ENCODE data around the gene FRMPD4. TPM values are rescaled to one million over a fixed set of nuclear protein-coding genes. Genes with fewer than 3 reads are reported as not detected.

FRMPD4 gene
- total and polyA plus RNA-seq, 4 donors: 0.18 TPM; not detected in 3

DNA sequence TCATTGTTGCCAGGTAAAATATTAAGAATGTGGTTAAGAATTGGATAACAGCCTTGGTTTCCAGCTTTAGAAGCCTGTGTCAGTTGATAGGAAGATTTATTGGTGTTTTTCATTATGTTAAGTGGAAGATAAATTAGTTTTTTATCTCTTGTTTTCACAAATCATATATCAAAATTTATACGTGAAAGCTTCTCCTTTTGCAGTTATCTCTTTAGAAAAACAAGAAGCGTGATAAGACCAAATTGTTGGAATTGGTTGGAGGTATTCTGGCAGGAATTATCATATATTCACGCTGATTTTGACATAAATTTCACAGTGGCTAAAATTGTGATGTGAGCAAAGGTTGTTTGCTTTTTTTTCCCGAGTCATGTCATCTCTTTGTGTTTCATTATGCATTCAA, 90.6 kb downstream of the FRMPD4 start:
- H3K4me3 ChIP-seq (ENCODE audit: low read length in 2 of 2): no peak overlapping the region
- 11 to 15% methylated on average over 4 of the region's 4 CpGs for WGBS, 2 donors
- no peak for ATAC-seq (ENCODE audit: low FRiP score)
- H3K9me3 ChIP-seq (ENCODE audit: control insufficient read depth, low read length): no peaks in the 10 kb centered on the region
- DNase-seq: no peak
- H3K36me3 ChIP-seq (ENCODE audit: control insufficient read depth in 1 of 2, insufficient read depth in 2 of 2, low read length in 1 of 2): no peaks in the 10 kb centered on the region
- no peaks in the 10 kb centered on the region for H3K27me3 ChIP-seq (ENCODE audit: control insufficient read depth in 1 of 2, insufficient read depth in 2 of 2, low read length in 1 of 2)
- intact Hi-C loops (cut with DNase I): no loop called here
- no peak overlapping the region for H3K27ac ChIP-seq (ENCODE audit: low read depth in 1 of 2, low read length in 2 of 2)
- no peaks in the 10 kb centered on the region for H3K4me1 ChIP-seq (ENCODE audit: control insufficient read depth in 1 of 2, insufficient read depth in 2 of 2, low read length in 2 of 2)

DNA sequence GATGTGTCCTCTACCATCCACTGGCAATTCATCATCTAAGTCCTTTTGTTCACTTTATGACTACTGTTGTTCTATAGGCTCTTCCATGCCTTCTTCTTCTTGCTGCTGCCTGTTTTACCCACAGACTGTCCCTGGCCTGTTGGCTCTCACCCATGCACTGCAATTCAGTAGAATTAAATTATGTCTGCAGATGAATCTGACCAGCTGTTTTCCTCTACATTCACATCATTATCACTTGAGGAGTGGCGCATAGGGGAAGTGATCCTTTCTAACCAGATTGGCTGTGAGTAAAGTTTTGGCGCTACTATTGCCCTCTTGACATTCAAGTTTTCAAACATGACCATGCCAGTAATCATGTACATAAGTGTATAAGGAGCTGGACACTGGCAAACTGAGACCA, 91.7 kb downstream of the FRMPD4 start:
- 95 to 97% methylated on average over 2 of the region's 2 CpGs for WGBS, 2 donors
- Histone ChIP-seq H3K27ac (ENCODE audit: low read depth in 1 of 2, low read length in 2 of 2) (no peak overlapping the region), H3K4me3 (ENCODE audit: low read length in 2 of 2) (no peak overlapping the region), H3K9me3 (ENCODE audit: control insufficient read depth, low read length) (no peaks in the 10 kb centered on the region), H3K36me3 (ENCODE audit: control insufficient read depth in 1 of 2, insufficient read depth in 2 of 2, low read length in 1 of 2) (no peaks in the 10 kb centered on the region), H3K4me1 (ENCODE audit: control insufficient read depth in 1 of 2, insufficient read depth in 2 of 2, low read length in 2 of 2) (no peaks in the 10 kb centered on the region), H3K27me3 (ENCODE audit: control insufficient read depth in 1 of 2, insufficient read depth in 2 of 2, low read length in 1 of 2) (no peaks in the 10 kb centered on the region)
- no peak for DNase-seq
- no peak for ATAC-seq (ENCODE audit: low FRiP score)
- intact Hi-C loops (cut with DNase I): no loop called here

DNA sequence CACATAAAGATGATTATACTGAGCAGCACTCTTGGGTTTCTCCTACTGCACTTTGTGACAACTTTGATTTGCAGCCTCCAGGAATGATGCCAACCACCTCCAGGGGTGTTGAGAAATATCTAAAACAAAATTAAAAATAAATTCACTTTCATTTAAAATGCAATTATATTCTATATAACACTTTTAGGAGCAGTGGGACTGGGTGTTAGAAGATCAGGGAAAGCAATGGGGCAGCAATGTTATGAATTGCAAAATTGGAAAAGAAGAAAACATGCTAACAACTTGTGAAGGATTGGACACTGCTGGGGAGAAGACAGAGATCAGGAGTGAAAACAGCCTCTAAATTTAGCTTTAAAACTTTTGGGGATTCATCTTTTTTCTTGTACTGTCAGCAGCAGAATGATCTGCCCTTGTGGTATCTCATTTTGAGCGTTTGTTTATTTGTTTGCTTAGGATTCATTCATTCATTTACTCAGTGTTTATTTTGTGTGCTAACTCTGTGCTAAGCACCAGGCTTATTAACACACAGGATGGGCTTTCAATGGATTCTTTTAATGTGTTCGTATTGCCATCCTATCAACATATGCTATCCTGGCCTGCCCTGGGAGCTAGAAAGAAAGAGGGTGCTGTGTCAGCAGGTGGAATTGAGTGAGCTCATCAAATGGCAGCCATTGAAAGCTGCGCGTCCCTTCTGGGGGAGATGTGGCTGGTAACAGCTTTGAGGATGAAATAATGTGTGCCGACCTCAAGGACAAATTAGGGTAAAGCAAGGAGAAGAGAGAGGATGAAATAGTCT, 96.5 kb downstream of the FRMPD4 start:
- Histone ChIP-seq H3K9me3 (ENCODE audit: control insufficient read depth, low read length) (no peaks in the 10 kb centered on the region), H3K4me1 (ENCODE audit: control insufficient read depth in 1 of 2, insufficient read depth in 2 of 2, low read length in 2 of 2) (no peaks in the 10 kb centered on the region), H3K4me3 (ENCODE audit: low read length in 2 of 2) (no peak overlapping the region), H3K27ac (ENCODE audit: low read depth in 1 of 2, low read length in 2 of 2) (no peak overlapping the region), H3K36me3 (ENCODE audit: control insufficient read depth in 1 of 2, insufficient read depth in 2 of 2, low read length in 1 of 2) (no peaks in the 10 kb centered on the region), H3K27me3 (ENCODE audit: control insufficient read depth in 1 of 2, insufficient read depth in 2 of 2, low read length in 1 of 2) (no peaks in the 10 kb centered on the region)
- no peak for ATAC-seq (ENCODE audit: low FRiP score)
- intact Hi-C loops (cut with DNase I): no loop called here
- 71 to 84% methylated on average over 5 of the region's 5 CpGs for WGBS, 2 donors
- DNase-seq: no peak

DNA sequence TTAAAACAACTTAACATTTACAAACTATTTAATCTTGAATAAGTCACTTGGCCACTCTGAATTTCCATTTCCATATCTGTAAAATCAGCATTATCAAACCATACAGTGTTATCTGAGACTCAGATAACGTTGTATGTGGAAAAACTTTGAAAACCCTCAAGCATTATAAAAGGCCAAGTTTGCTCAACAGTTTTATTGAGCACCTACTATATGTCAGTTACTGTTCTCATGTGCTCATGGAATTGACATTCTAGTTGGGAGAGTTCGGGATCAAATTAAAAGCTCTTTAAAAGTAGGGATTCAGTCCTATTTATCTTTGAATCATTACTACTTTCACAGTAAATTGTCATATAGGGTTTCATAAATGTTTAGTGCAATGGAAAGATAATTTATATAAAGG, 97.9 kb downstream of the FRMPD4 start:
- no peak for DNase-seq
- Histone ChIP-seq H3K27ac (ENCODE audit: low read depth in 1 of 2, low read length in 2 of 2) (no peak overlapping the region), H3K4me3 (ENCODE audit: low read length in 2 of 2) (no peak overlapping the region), H3K36me3 (ENCODE audit: control insufficient read depth in 1 of 2, insufficient read depth in 2 of 2, low read length in 1 of 2) (no peaks in the 10 kb centered on the region), H3K4me1 (ENCODE audit: control insufficient read depth in 1 of 2, insufficient read depth in 2 of 2, low read length in 2 of 2) (no peaks in the 10 kb centered on the region), H3K9me3 (ENCODE audit: control insufficient read depth, low read length) (no peaks in the 10 kb centered on the region), H3K27me3 (ENCODE audit: control insufficient read depth in 1 of 2, insufficient read depth in 2 of 2, low read length in 1 of 2) (no peaks in the 10 kb centered on the region)
- ATAC-seq (ENCODE audit: low FRiP score): no peak
- 50 to 68% methylated on average over 2 of the region's 2 CpGs for WGBS, 2 donors
- intact Hi-C loops (cut with DNase I): no loop called here

DNA sequence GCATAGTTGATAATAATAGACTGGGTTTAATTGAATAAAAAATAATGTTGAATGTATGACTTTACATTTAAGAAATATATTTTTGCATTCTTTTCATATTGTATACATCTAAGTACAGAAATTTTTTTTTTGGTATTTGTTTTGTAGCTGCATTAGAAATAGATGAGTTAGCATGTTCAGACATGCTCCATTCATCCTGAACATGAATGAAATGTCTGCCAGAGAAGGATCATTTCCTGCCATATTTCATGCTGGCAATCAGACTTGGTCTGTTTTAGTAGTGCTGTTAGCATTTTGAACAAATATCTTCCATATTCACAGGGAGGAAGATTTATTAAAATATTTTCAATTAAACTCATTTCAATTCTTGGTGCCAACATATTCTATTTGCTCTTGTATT, 98.9 kb downstream of the FRMPD4 start:
- no peaks in the 10 kb centered on the region for H3K4me1 ChIP-seq (ENCODE audit: control insufficient read depth in 1 of 2, insufficient read depth in 2 of 2, low read length in 2 of 2)
- no peak overlapping the region for H3K4me3 ChIP-seq (ENCODE audit: low read length in 2 of 2)
- ATAC-seq (ENCODE audit: low FRiP score): no peak
- intact Hi-C loops (cut with DNase I): no loop called here
- DNase-seq: no peak
- no peaks in the 10 kb centered on the region for H3K27me3 ChIP-seq (ENCODE audit: control insufficient read depth in 1 of 2, insufficient read depth in 2 of 2, low read length in 1 of 2)
- no peaks in the 10 kb centered on the region for H3K36me3 ChIP-seq (ENCODE audit: control insufficient read depth in 1 of 2, insufficient read depth in 2 of 2, low read length in 1 of 2)
- no peak overlapping the region for H3K27ac ChIP-seq (ENCODE audit: low read depth in 1 of 2, low read length in 2 of 2)
- H3K9me3 ChIP-seq (ENCODE audit: control insufficient read depth, low read length): no peaks in the 10 kb centered on the region

DNA sequence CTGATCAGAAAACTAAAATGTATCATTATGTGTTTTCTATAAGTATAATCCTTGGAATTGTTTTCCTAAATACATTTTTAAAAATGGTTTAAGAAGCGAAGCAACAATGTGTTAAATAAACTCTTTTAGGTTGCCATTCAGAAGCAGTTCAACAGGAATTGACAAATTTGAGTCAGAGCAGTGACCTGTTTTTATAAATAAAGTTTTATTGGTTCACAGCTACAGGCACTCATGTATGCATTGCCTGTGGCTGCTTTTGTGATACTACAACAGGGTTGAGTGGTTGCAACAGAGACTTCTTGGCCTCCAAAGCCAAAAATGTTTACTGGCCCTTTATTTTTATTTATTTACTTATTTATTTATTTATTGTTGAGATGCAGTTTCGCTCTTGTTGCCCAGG, 99.5 kb downstream of the FRMPD4 start:
- H3K27me3 ChIP-seq (ENCODE audit: control insufficient read depth in 1 of 2, insufficient read depth in 2 of 2, low read length in 1 of 2): no peaks in the 10 kb centered on the region
- intact Hi-C loops (cut with DNase I): no loop called here
- H3K36me3 ChIP-seq (ENCODE audit: control insufficient read depth in 1 of 2, insufficient read depth in 2 of 2, low read length in 1 of 2): no peaks in the 10 kb centered on the region
- WGBS, 2 donors: 79 to 91% methylated on average over 2 of the region's 2 CpGs
- ATAC-seq (ENCODE audit: low FRiP score) (no peak), DNase-seq (no peak)
- H3K4me1 ChIP-seq (ENCODE audit: control insufficient read depth in 1 of 2, insufficient read depth in 2 of 2, low read length in 2 of 2): no peaks in the 10 kb centered on the region
- no peak overlapping the region for H3K4me3 ChIP-seq (ENCODE audit: low read length in 2 of 2)
- H3K27ac ChIP-seq (ENCODE audit: low read depth in 1 of 2, low read length in 2 of 2): no peak overlapping the region
- H3K9me3 ChIP-seq (ENCODE audit: control insufficient read depth, low read length): no peaks in the 10 kb centered on the region

DNA sequence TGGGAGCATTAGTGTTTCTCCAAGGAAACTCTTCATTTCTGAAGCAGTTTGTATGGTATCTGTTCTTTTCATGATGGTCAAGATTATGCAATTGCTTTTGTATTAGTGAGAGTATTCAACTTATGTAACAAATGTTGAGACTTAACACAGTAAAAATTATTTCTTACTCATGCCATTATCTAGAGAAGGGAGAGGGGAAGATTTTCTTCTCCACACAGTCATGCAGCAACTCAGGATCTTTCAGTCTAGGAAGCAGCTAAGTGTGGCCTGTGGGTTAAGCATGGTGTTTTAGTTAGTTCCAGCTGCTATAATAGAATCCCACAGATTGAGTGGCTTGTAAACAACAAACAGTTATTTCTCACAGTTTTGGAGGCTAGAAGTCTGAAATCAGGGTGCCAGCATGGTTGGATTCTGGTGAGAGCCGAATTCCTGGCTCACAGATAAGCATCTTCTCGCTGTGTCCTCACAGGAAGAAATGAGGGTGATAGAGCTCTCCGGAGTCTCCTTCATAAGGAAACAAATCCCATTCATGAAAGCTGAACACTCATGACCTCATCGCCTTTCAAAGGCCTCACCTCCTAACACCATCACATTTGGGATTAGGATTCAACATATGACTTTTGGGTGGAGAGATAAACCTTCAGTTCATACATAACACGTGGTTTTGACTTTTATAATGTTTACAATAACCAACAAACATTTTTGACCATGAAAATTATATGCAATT, 101.2 kb downstream of the FRMPD4 start:
- H3K4me1 ChIP-seq (ENCODE audit: control insufficient read depth in 1 of 2, insufficient read depth in 2 of 2, low read length in 2 of 2): no peaks in the 10 kb centered on the region
- H3K27ac ChIP-seq (ENCODE audit: low read depth in 1 of 2, low read length in 2 of 2): no peak overlapping the region
- ATAC-seq (ENCODE audit: low FRiP score) (no peak), DNase-seq (no peak)
- no peaks in the 10 kb centered on the region for H3K36me3 ChIP-seq (ENCODE audit: control insufficient read depth in 1 of 2, insufficient read depth in 2 of 2, low read length in 1 of 2)
- intact Hi-C loops (cut with DNase I): no loop called here
- 67 to 89% methylated on average over 5 of the region's 5 CpGs for WGBS, 2 donors
- no peaks in the 10 kb centered on the region for H3K9me3 ChIP-seq (ENCODE audit: control insufficient read depth, low read length)
- no peak overlapping the region for H3K4me3 ChIP-seq (ENCODE audit: low read length in 2 of 2)
- H3K27me3 ChIP-seq (ENCODE audit: control insufficient read depth in 1 of 2, insufficient read depth in 2 of 2, low read length in 1 of 2): no peaks in the 10 kb centered on the region

DNA sequence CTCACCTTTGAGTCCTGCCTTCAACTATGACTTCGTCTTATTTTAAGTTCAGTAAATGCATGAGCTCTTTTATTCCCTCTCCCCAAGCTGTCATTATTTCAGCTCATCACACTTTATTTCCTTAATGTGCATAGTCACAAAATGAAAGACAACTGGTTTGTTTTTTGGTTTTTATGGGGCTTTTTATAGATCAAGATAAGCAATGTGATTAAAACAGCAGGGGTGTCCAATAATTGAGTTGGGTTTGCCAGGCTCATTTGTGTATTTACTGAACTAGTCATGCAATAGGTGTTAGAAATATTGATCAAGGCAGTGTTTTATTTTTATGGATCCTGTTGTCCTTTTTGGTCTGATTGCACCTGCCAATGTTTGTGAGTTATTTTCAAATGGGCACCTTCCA, 102.2 kb downstream of the FRMPD4 start:
- H3K27me3 ChIP-seq (ENCODE audit: control insufficient read depth in 1 of 2, insufficient read depth in 2 of 2, low read length in 1 of 2): no peaks in the 10 kb centered on the region
- 81 to 95% methylated on average over 1 of the region's 1 CpG for WGBS, 2 donors
- no peaks in the 10 kb centered on the region for H3K4me1 ChIP-seq (ENCODE audit: control insufficient read depth in 1 of 2, insufficient read depth in 2 of 2, low read length in 2 of 2)
- no peak overlapping the region for H3K27ac ChIP-seq (ENCODE audit: low read depth in 1 of 2, low read length in 2 of 2)
- intact Hi-C loops (cut with DNase I): no loop called here
- no peak overlapping the region for H3K4me3 ChIP-seq (ENCODE audit: low read length in 2 of 2)
- no peak for DNase-seq
- no peak for ATAC-seq (ENCODE audit: low FRiP score)
- H3K9me3 ChIP-seq (ENCODE audit: control insufficient read depth, low read length): no peaks in the 10 kb centered on the region
- H3K36me3 ChIP-seq (ENCODE audit: control insufficient read depth in 1 of 2, insufficient read depth in 2 of 2, low read length in 1 of 2): no peaks in the 10 kb centered on the region

DNA sequence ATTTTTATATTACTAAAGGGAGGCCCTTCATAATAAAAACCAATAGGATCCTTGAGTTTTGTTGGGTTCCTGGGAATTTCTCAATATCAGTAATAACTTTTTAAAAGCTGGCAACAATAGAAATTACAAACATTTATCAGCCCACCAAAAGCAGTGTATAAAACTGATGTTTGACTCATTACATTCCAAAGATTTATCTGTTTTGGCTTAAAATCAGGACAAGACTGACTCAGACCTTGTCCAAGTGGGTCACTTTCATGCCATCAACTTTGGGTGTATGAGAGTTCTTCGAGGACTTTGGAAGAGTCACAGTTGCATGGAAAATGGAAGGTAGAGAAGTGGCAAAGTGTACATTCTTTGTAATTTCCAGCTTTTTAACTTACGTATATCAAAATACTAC, 102.8 kb downstream of the FRMPD4 start:
- DNase-seq (no peak), ATAC-seq (ENCODE audit: low FRiP score) (no peak)
- intact Hi-C loops (cut with DNase I): no loop called here
- Histone ChIP-seq H3K27me3 (ENCODE audit: control insufficient read depth in 1 of 2, insufficient read depth in 2 of 2, low read length in 1 of 2) (no peaks in the 10 kb centered on the region), H3K36me3 (ENCODE audit: control insufficient read depth in 1 of 2, insufficient read depth in 2 of 2, low read length in 1 of 2) (no peaks in the 10 kb centered on the region), H3K4me3 (ENCODE audit: low read length in 2 of 2) (no peak overlapping the region), H3K9me3 (ENCODE audit: control insufficient read depth, low read length) (no peaks in the 10 kb centered on the region), H3K27ac (ENCODE audit: low read depth in 1 of 2, low read length in 2 of 2) (no peak overlapping the region), H3K4me1 (ENCODE audit: control insufficient read depth in 1 of 2, insufficient read depth in 2 of 2, low read length in 2 of 2) (no peaks in the 10 kb centered on the region)
- WGBS, 2 donors: 81 to 91% methylated on average over 2 of the region's 2 CpGs
